ENCODE results near the gene EIF6. TPM values are rescaled to one million over a fixed set of nuclear protein-coding genes. Genes with fewer than 3 reads are reported as not detected.

The EIF6 gene
- total RNA-seq, 6 donors from 2014 or later: 57.5 to 106 (median 88.7) TPM

DNA sequence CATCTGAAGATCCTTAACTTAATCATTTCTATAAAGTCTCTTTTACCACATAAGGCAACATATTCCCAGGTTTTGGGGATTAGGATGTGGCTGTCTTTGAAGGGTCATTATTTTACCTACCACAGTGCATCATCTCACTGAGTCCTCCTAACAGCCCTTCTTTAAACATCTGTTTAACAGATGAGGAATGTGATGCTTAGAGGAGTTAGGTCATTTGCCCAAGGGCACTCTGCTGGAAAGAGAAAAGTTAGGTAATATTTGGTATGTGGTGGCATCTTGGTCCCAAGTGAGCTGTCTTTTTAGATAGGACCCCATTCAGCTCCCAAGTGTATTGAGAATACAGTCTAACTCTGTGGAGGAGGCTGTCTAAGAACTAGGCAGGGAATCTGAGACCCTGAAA is 47.1 kb downstream of the EIF6 start:
- H3K9me3 ChIP-seq: no peaks in the 10 kb centered on the region
- no peak overlapping the region for H3K4me3 ChIP-seq
- H3K27me3 ChIP-seq: no peaks in the 10 kb centered on the region
- ATAC-seq (ENCODE audit: low FRiP score in 2 of 2): no peak
- H3K36me3 ChIP-seq: peaks cover 0 to 10% (median 1%) of the 10 kb centered on the region in 4 donors
- no peak overlapping the region for H3K27ac ChIP-seq
- TF ChIP-seq POLR2AphosphoS5 (IDR thresholded peaks at IDR 0.05): no peak
- no peak for TF ChIP-seq POLR2A (IDR thresholded peaks at IDR 0.05)
- TF ChIP-seq EP300 (IDR thresholded peaks at IDR 0.05): no peak
- no peak for TF ChIP-seq CTCF (IDR thresholded peaks at IDR 0.05)
- DNase-seq: no peak
- no peaks in the 10 kb centered on the region for H3K4me1 ChIP-seq

DNA sequence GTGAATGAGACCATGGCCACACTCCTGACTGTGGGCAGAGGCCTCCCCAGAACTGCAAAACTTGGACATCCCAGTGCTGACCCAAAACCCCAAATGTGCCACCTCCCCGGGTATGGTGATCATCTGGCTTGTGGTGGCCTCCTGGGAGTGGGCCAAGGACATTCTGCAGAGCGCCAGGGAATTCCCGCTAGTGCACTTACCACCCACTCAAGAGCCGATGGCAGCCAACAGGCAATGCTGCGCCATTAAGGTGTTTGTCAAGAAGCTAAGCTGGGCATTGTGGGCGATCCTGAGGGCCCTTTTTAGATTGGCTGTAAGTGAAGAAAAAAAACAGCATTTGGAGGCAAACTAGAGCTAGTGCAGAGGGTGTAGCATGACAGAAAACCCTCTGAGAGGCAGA is 48.7 kb downstream of the EIF6 start:
- H3K36me3 ChIP-seq: peaks cover 0 to 10% (median 1%) of the 10 kb centered on the region in 4 donors
- H3K4me1 ChIP-seq: no peaks in the 10 kb centered on the region
- 70 to 84% methylated on average over 5 to 6 of the region's 6 CpGs for WGBS, 2 donors
- H3K9me3 ChIP-seq: no peaks in the 10 kb centered on the region
- ATAC-seq (ENCODE audit: low FRiP score in 2 of 2) (peak; percentile 28 to 60), DNase-seq (peak in 1 of 2 donors; percentile 71)
- H3K27me3 ChIP-seq: no peaks in the 10 kb centered on the region
- no peak overlapping the region for H3K4me3 ChIP-seq
- peak overlapping the region in 2 of 4 donors; percentile 9 to 12 for H3K27ac ChIP-seq
- TF ChIP-seq CTCF (IDR thresholded peaks at IDR 0.05) (no peak), EP300 (IDR thresholded peaks at IDR 0.05) (peak in 1 of 4 donors; percentile 74), POLR2A (IDR thresholded peaks at IDR 0.05) (no peak), POLR2AphosphoS5 (IDR thresholded peaks at IDR 0.05) (peak; percentile 28 to 32)

- TF ChIP-seq POLR2A (IDR thresholded peaks at IDR 0.05) (no peak), POLR2AphosphoS5 (IDR thresholded peaks at IDR 0.05) (no peak), CTCF (IDR thresholded peaks at IDR 0.05) (no peak), EP300 (IDR thresholded peaks at IDR 0.05) (no peak)
- H3K4me1 ChIP-seq: peaks cover 0 to under 1% (median under 1%) of the 10 kb centered on the region in 4 donors
- peaks cover 0 to 10% (median 1%) of the 10 kb centered on the region in 4 donors for H3K36me3 ChIP-seq
- no peak overlapping the region for H3K4me3 ChIP-seq
- DNase-seq: peak in 1 of 2 donors; percentile 28
- no peak for ATAC-seq (ENCODE audit: low FRiP score in 2 of 2)
- WGBS, 2 donors: 72 to 93% methylated on average over 2 of the region's 2 CpGs
- H3K27ac ChIP-seq: no peak overlapping the region
- H3K27me3 ChIP-seq: peaks cover 0 to 2% (median 0%) of the 10 kb centered on the region in 4 donors
- no peaks in the 10 kb centered on the region for H3K9me3 ChIP-seq
Observed at GRCh38 chr20:35232575-35232974, 52.0 kb downstream of the EIF6 start.

Other genes with a start within 250 kb of the EIF6 start
- 100 to 1,000 TPM in 2 of 6 donors, 10 to 100 TPM in 4; 64.3 to 118 (median 80.5) TPM for gene TRPC4AP, start 192.0 kb downstream of the EIF6 start, total RNA-seq
- gene EDEM2, start 137.4 kb downstream of the EIF6 start, total RNA-seq: 10 to 100 TPM; 22.0 to 46.2 (median 35.6) TPM
- 10 to 100 TPM in 4 of 6 donors, 1 to 10 TPM in 2; 5.2 to 24.7 (median 11.6) TPM for gene PROCR, start 112.7 kb downstream of the EIF6 start, total RNA-seq
- 10 to 100 TPM in 5 of 6 donors, 1 to 10 TPM in 1; 7.3 to 25.4 (median 15.6) TPM for gene MMP24, start 58.1 kb downstream of the EIF6 start, total RNA-seq
- 100 to 1,000 TPM in 1 of 6 donors, 10 to 100 TPM in 5; 27.8 to 145 (median 42.6) TPM for gene MMP24OS, start 6.7 kb downstream of the EIF6 start, total RNA-seq
- not detected for gene FAM83C, start 7.7 kb upstream of the EIF6 start, total RNA-seq
- 10 to 100 TPM; 22.0 to 96.4 (median 42.9) TPM for gene UQCC1, start 127.2 kb upstream of the EIF6 start, total RNA-seq
- 1 to 10 TPM in 2 of 6 donors, under 1 TPM in 3, not detected in 1; 0.14 to 1.9 (median 0.59) TPM for gene GDF5, start 153.5 kb upstream of the EIF6 start, total RNA-seq
- gene CEP250, start 170.8 kb upstream of the EIF6 start, total RNA-seq: 10 to 100 TPM; 15.4 to 66.6 (median 29.6) TPM
- not detected for gene C20orf173, start 244.9 kb upstream of the EIF6 start, total RNA-seq